ENCODE data around the gene POMT1.
A peak's percentile ranks its signal among the peaks of the same experiment; 100 is the strongest.

POMT1 gene

GRCh38 chr9:131478911-131479310, 23.8 kb upstream of the POMT1 start:
- no peak overlapping the region for H3K9ac ChIP-seq (ENCODE audit: low read depth, low read length)
- no peak for DNase-seq
- H3K79me2 ChIP-seq (ENCODE audit: insufficient read depth, low read length): peaks cover 7% of the 10 kb centered on the region; the same call in 1 of the 2 replicates
- no peak overlapping the region for H3K4me3 ChIP-seq (ENCODE audit: low read depth in 1 of 2, low read length in 2 of 2)
- H3K4me2 ChIP-seq (ENCODE audit: insufficient read depth, low read length): no peak overlapping the region
- no peaks in the 10 kb centered on the region for H3K9me3 ChIP-seq (ENCODE audit: insufficient read depth, low read length, severe bottlenecking)
- no peaks in the 10 kb centered on the region for H3K27me3 ChIP-seq (ENCODE audit: insufficient read depth, low read length, poor library complexity)
- H4K20me1 ChIP-seq (ENCODE audit: insufficient read depth, low read length): peaks cover 60% of the 10 kb centered on the region
- H3K27ac ChIP-seq (ENCODE audit: low read length): no peak overlapping the region
- no peak overlapping the region for H2AFZ ChIP-seq (ENCODE audit: low read depth, low read length)
- no peaks in the 10 kb centered on the region for H3K4me1 ChIP-seq (ENCODE audit: insufficient read depth, low read length)
- TF ChIP-seq EZH2 (IDR thresholded peaks at IDR 0.05; ENCODE audit: borderline replicate concordance, low read depth, low read length, severe bottlenecking) (no peak), CTCF (IDR thresholded peaks at IDR 0.05; ENCODE audit: borderline replicate concordance, extremely low read depth, low read length, poor library complexity, severe bottlenecking) (peak; percentile 5)
- peaks cover 94% of the 10 kb centered on the region for H3K36me3 ChIP-seq (ENCODE audit: insufficient read depth, low read length)
- no peak for ATAC-seq (ENCODE audit: insufficient read depth, low read depth)

- no peak overlapping the region for H3K9ac ChIP-seq (ENCODE audit: low read depth, low read length)
- no peaks in the 10 kb centered on the region for H3K4me1 ChIP-seq (ENCODE audit: insufficient read depth, low read length)
- TF ChIP-seq CTCF (IDR thresholded peaks at IDR 0.05; ENCODE audit: borderline replicate concordance, extremely low read depth, low read length, poor library complexity, severe bottlenecking) (no peak), EZH2 (IDR thresholded peaks at IDR 0.05; ENCODE audit: borderline replicate concordance, low read depth, low read length, severe bottlenecking) (no peak)
- DNase-seq (no peak), ATAC-seq (ENCODE audit: insufficient read depth, low read depth) (no peak)
- no peak overlapping the region for H3K27ac ChIP-seq (ENCODE audit: low read length)
- no peak overlapping the region for H2AFZ ChIP-seq (ENCODE audit: low read depth, low read length)
- peaks cover 5% of the 10 kb centered on the region; the same call in 1 of the 2 replicates for H3K79me2 ChIP-seq (ENCODE audit: insufficient read depth, low read length)
- H3K27me3 ChIP-seq (ENCODE audit: insufficient read depth, low read length, poor library complexity): no peaks in the 10 kb centered on the region
- H3K9me3 ChIP-seq (ENCODE audit: insufficient read depth, low read length, severe bottlenecking): no peaks in the 10 kb centered on the region
- peaks cover 57% of the 10 kb centered on the region for H4K20me1 ChIP-seq (ENCODE audit: insufficient read depth, low read length)
- H3K4me3 ChIP-seq (ENCODE audit: low read depth in 1 of 2, low read length in 2 of 2): no peak overlapping the region
- no peak overlapping the region for H3K4me2 ChIP-seq (ENCODE audit: insufficient read depth, low read length)
- H3K36me3 ChIP-seq (ENCODE audit: insufficient read depth, low read length): peaks cover 95% of the 10 kb centered on the region
Observed at GRCh38 chr9:131480258-131480657, 22.5 kb upstream of the POMT1 start.

GRCh38 chr9:131481441-131482342, 21.0 kb upstream of the POMT1 start:
- Histone ChIP-seq H4K20me1 (ENCODE audit: insufficient read depth, low read length) (peaks cover 55% of the 10 kb centered on the region), H3K4me2 (ENCODE audit: insufficient read depth, low read length) (no peak overlapping the region), H3K9me3 (ENCODE audit: insufficient read depth, low read length, severe bottlenecking) (no peaks in the 10 kb centered on the region), H3K27me3 (ENCODE audit: insufficient read depth, low read length, poor library complexity) (no peaks in the 10 kb centered on the region), H3K27ac (ENCODE audit: low read length) (no peak overlapping the region), H3K4me1 (ENCODE audit: insufficient read depth, low read length) (no peaks in the 10 kb centered on the region), H3K36me3 (ENCODE audit: insufficient read depth, low read length) (peaks cover 95% of the 10 kb centered on the region), H3K79me2 (ENCODE audit: insufficient read depth, low read length) (peaks cover 5% of the 10 kb centered on the region; the same call in 1 of the 2 replicates), H3K9ac (ENCODE audit: low read depth, low read length) (no peak overlapping the region), H2AFZ (ENCODE audit: low read depth, low read length) (no peak overlapping the region), H3K4me3 (ENCODE audit: low read depth in 1 of 2, low read length in 2 of 2) (no peak overlapping the region)
- TF ChIP-seq EZH2 (IDR thresholded peaks at IDR 0.05; ENCODE audit: borderline replicate concordance, low read depth, low read length, severe bottlenecking): no peak
- TF ChIP-seq CTCF (IDR thresholded peaks at IDR 0.05; ENCODE audit: borderline replicate concordance, extremely low read depth, low read length, poor library complexity, severe bottlenecking): no peak
- ATAC-seq (ENCODE audit: insufficient read depth, low read depth) (no peak), DNase-seq (no peak)
